Adrenal gland (tissue), 12 donors: ENCODE results near the gene KIAA1671. TPM values are rescaled to one million over a fixed set of nuclear protein-coding genes. Genes with fewer than 3 reads are reported as not detected.

ENCODE experiments used
- DNase-seq, 7 donors: peaks; one replicate each; pipeline ENCODE4 v3.0.0-alpha.2; 2019 to 2020
- H3K27ac ChIP-seq, 5 donors: fragments of 200-600 bp; sonication (generic) in 4 of 5; 1 replicate in 3 of 5; 2 replicates in 2 of 5; pipeline versions ENCODE4 v1.5.1 to v1.8.0; 2016 to 2020; ENCODE audit warnings: mild to moderate bottlenecking in 1 of 5
- H3K27me3 ChIP-seq: fragments of 200-600 bp; 2 replicates; pipeline ENCODE4 v1.8.0; 2021
- H3K36me3 ChIP-seq, 2 donors: fragments of 200-600 bp; replicated peaks in 1 of 2; 1 replicate in 1 of 2; 2 replicates in 1 of 2; pipeline versions ENCODE4 v1.5.1 to v1.8.0; 2018 to 2022
- H3K4me1 ChIP-seq, 2 donors: fragments of 200-600 bp; replicated peaks in 1 of 2; 1 replicate in 1 of 2; 2 replicates in 1 of 2; pipeline versions ENCODE4 v1.5.1 to v1.8.0; 2018 to 2021
- H3K4me3 ChIP-seq, 4 donors: fragments of 200-600 bp; sonication (generic) in 3 of 4; one replicate each; pipeline ENCODE4 v1.5.1; 2016 to 2018
- H3K9me3 ChIP-seq, 3 donors: fragments of 200-600 bp; sonication (generic) in 1 of 3; replicated peaks in 1 of 3; 1 replicate in 2 of 3; 2 replicates in 1 of 3; pipeline versions ENCODE4 v1.5.1 to v1.8.0; 2016 to 2021
- CTCF ChIP-seq, 6 experiments: fragments of 450-650 bp in 4 of 6; fragments of 200-600 bp in 2 of 6; sonication (generic) in 1 of 6; IDR thresholded peaks; 1 replicate in 5 of 6; 2 replicates in 1 of 6; pipeline versions ENCODE4 v1.5.1 to v1.8.0; 2016 to 2021; ENCODE audit warnings: antibody characterized with exemption in 6 of 6, mild to moderate bottlenecking in 2 of 6, moderate library complexity in 1 of 6
- POLR2A ChIP-seq, 2 donors: fragments of 450-650 bp; IDR thresholded peaks; one replicate each; pipeline ENCODE4 v1.6.1; 2017; ENCODE audit warnings: antibody characterized with exemption in 2 of 2, mild to moderate bottlenecking in 2 of 2, moderate library complexity in 1 of 2
- WGBS, 4 donors: extraction: QIAGEN DNeasy Blood & Tissue Kit in 2 of 4; methylation state at CpG; one replicate each; pipeline versions ENCODE4 v1.1.5 to v1.1.7; 2013 to 2017; 5-methylcytosine and 5-hydroxymethylcytosine counted together
- intact Hi-C, 2 donors: fragments of 100-400 bp; cut with DNase I; formaldehyde crosslinking; loops; one replicate each; pipeline versions ENCODE4 v1.14.1 to v1.15.0; 2022 to 2023
- polyA plus RNA-seq, 3 donors: library from polyadenylated mRNA; stranded (reverse); fragments of 200-250 nt in 2 of 3; fragments of 350-450 nt in 1 of 3; fragmentation: Illumina TruSeq in 1 of 3; extraction: RNeasy Lipid Tissue Mini Kit (QIAGEN cat#74804) in 1 of 3; gene quantifications; one replicate each; pipeline ENCODE4 v1.2.3, GENCODE V29; 2013 to 2014
- total RNA-seq, 9 donors: library from RNA; depleted of rRNA in 4 of 9; stranded (reverse); fragments of >200 nt in 4 of 9; fragments of 120-200 nt in 1 of 9; fragmentation: NEBNext Ultra II Directional in 1 of 9; extraction: Animal tissue kit (Norgen Biotek cat#: 25700) in 1 of 9; gene quantifications; one replicate each; pipeline versions ENCODE4 v1.1.0 to v1.2.4, GENCODE V29; 2013 to 2023
- donor health status: healthy with polysubstance abuse.
- donor health status: Bipolar disorder and iron deficiency.
- donor health status: DM: yes; HTN: yes; CAD: no.
- donor health status: DM: no; HTN: no; CAD: no.
- donor health status: DM: no; HTN: no; CAD: no.
- donor health status: DM: yes; HTN: yes; CAD: no.

The KIAA1671 gene
- total and polyA plus RNA-seq, 12 donors = 5.3 to 71.0 (median 45.8) TPM

GRCh38 chr22:24969560-24970301, 17.2 kb downstream of the KIAA1671 start:
- no peaks in the 10 kb centered on the region for H3K9me3 ChIP-seq
- WGBS, 4 donors = 22 to 41% (median 26%) methylated on average over 5 to 12 of the region's 12 CpGs
- peaks cover 48 to 58% of the 10 kb centered on the region in 2 donors for H3K4me1 ChIP-seq
- DNase-seq = peak; percentile 70 to 94 (median 92)
- H3K36me3 ChIP-seq = no peaks in the 10 kb centered on the region
- H3K27ac ChIP-seq = peak overlapping the region; percentile 64 to 95 (median 86)
- intact Hi-C loops = no loop called here
- H3K27me3 ChIP-seq = no peaks in the 10 kb centered on the region
- no peak overlapping the region for H3K4me3 ChIP-seq
- TF ChIP-seq CTCF (IDR thresholded peaks at IDR 0.05) (no peak), POLR2A (IDR thresholded peaks at IDR 0.05) (peak in 1 of 2 donors; percentile 49)

GRCh38 chr22:24972369-24972768, 19.9 kb downstream of the KIAA1671 start:
- WGBS, 4 donors = 66 to 98% (median 97%) methylated on average over 2 of the region's 2 CpGs
- intact Hi-C loops = no loop called here
- Histone ChIP-seq H3K27me3 (no peaks in the 10 kb centered on the region), H3K4me1 (peaks cover 54 to 57% of the 10 kb centered on the region in 2 donors), H3K27ac (no peak overlapping the region), H3K9me3 (no peaks in the 10 kb centered on the region), H3K4me3 (no peak overlapping the region), H3K36me3 (no peaks in the 10 kb centered on the region)
- TF ChIP-seq CTCF (IDR thresholded peaks at IDR 0.05) (no peak), POLR2A (IDR thresholded peaks at IDR 0.05) (no peak)
- no peak for DNase-seq

GRCh38 chr22:24973872-24974271, 21.4 kb downstream of the KIAA1671 start:
- Histone ChIP-seq H3K27me3 (no peaks in the 10 kb centered on the region), H3K4me3 (no peak overlapping the region), H3K36me3 (no peaks in the 10 kb centered on the region), H3K9me3 (no peaks in the 10 kb centered on the region), H3K27ac (peak overlapping the region in 1 of 5 donors; percentile 17), H3K4me1 (peaks cover 47 to 55% of the 10 kb centered on the region in 2 donors)
- TF ChIP-seq POLR2A (IDR thresholded peaks at IDR 0.05) = no peak
- no peak for TF ChIP-seq CTCF (IDR thresholded peaks at IDR 0.05)
- WGBS, 4 donors = 75 to 88% (median 81%) methylated on average over 5 to 6 of the region's 6 CpGs
- intact Hi-C loops = no loop called here
- no peak for DNase-seq

GRCh38 chr22:24975125-24975640, 22.7 kb downstream of the KIAA1671 start:
- no peak for DNase-seq
- H3K27me3 ChIP-seq = no peaks in the 10 kb centered on the region
- 72 to 77% (median 74%) methylated on average over 5 of the region's 5 CpGs for WGBS, 4 donors
- no peak overlapping the region for H3K4me3 ChIP-seq
- H3K4me1 ChIP-seq = peaks cover 35 to 42% of the 10 kb centered on the region in 2 donors
- peak overlapping the region in 3 of 5 donors; percentile 84 to 96 (median 94) for H3K27ac ChIP-seq
- intact Hi-C loops = no loop called here
- TF ChIP-seq POLR2A (IDR thresholded peaks at IDR 0.05) = no peak
- no peaks in the 10 kb centered on the region for H3K9me3 ChIP-seq
- no peaks in the 10 kb centered on the region for H3K36me3 ChIP-seq
